IMR-90 (cell line): ENCODE data around the gene ABO. TPM values are rescaled to one million over a fixed set of nuclear protein-coding genes. Genes with fewer than 3 reads are reported as not detected.
"Not testable (repeated sequence)": the region's sequence is repeated elsewhere in the genome, so short reads cannot be mapped to it uniquely, and the experiment has no call there.

ENCODE experiments used
- ATAC-seq: fragments of 200-7000 bp; cut with Tn5 transposase; 2 replicates; pipeline ENCODE4 v1.9.1; 2020; ENCODE audit warnings: low read depth, mild to moderate bottlenecking, moderate library complexity
- BruUV-seq: library from RNA; stranded (reverse); fragments of 400-500 nt; replicated peaks from 2 replicates; lab custom pipeline; 2021; lab: Mats Ljungman, UMichigan
- CTCF ChIA-PET: fragments of 300-600 bp; formaldehyde crosslinking; extraction: SDS; loops from one replicate; lab custom pipeline; 2021; ENCODE audit warnings: antibody characterized with exemption; lab: Yijun Ruan, JAX
- POLR2A ChIA-PET: fragments of 300-600 bp; sonication (Branson Sonifier 250); formaldehyde crosslinking; loops from one replicate; lab custom pipeline; 2022; ENCODE audit warnings: antibody characterized with exemption; ENCODE audit not compliant: unreplicated experiment; lab: Charles Lee
- DNase-seq: peaks from one replicate; pipeline ENCODE4 v3.0.0; 2013
- H2AFZ ChIP-seq: replicated peaks from 2 replicates; pipeline ENCODE3; 2013; ENCODE audit warnings: low read length, mild to moderate bottlenecking; ENCODE audit not compliant: poor library complexity
- H2AK5ac ChIP-seq: 2 replicates; pipeline ENCODE4 v1.6.1; 2013; ENCODE audit warnings: low read depth, low read length, inconsistent platforms
- H2AK9ac ChIP-seq: replicated peaks from 2 replicates; pipeline ENCODE3; 2013; ENCODE audit warnings: mild to moderate bottlenecking, low read depth, low read length, moderate library complexity; ENCODE audit not compliant: poor library complexity
- H2BK120ac ChIP-seq: 2 replicates; pipeline ENCODE4 v1.6.1; 2013; ENCODE audit warnings: low read depth, low read length, inconsistent platforms
- H2BK15ac ChIP-seq: 3 replicates; pipeline ENCODE4 v1.6.1; 2013; ENCODE audit warnings: low read depth, low read length, inconsistent platforms
- H2BK20ac ChIP-seq: 2 replicates; pipeline ENCODE4 v1.6.1; 2013; ENCODE audit warnings: low read depth, mild to moderate bottlenecking, inconsistent platforms, low read length, moderate library complexity
- H2BK5ac ChIP-seq: 2 replicates; pipeline ENCODE4 v1.6.1; 2013; ENCODE audit warnings: mild to moderate bottlenecking, low read depth, low read length, inconsistent platforms; ENCODE audit not compliant: poor library complexity, severe bottlenecking
- H3K14ac ChIP-seq: replicated peaks from 2 replicates; pipeline ENCODE4 v1.6.1; 2013; ENCODE audit warnings: low read depth, low read length, inconsistent platforms
- H3K18ac ChIP-seq: 2 replicates; pipeline ENCODE4 v1.6.1; 2013; ENCODE audit warnings: low read depth, low read length, control low read depth
- H3K23ac ChIP-seq: 2 replicates; pipeline ENCODE4 v1.6.1; 2013; ENCODE audit warnings: low read depth, low read length, inconsistent platforms
- H3K27ac ChIP-seq: 2 replicates; pipeline ENCODE4 v1.5.1; 2013; ENCODE audit warnings: mild to moderate bottlenecking, control low read depth, low read length; ENCODE audit not compliant: insufficient read depth
- H3K27me3 ChIP-seq: 2 replicates; pipeline ENCODE4 v1.6.1; 2013; ENCODE audit warnings: low read length; ENCODE audit not compliant: control insufficient read depth, insufficient read depth
- H3K36me3 ChIP-seq: 2 replicates; pipeline ENCODE4 v1.6.1; 2013; ENCODE audit warnings: low read length, mixed read lengths; ENCODE audit not compliant: control insufficient read depth, insufficient read depth
- H3K4ac ChIP-seq: 2 replicates; pipeline ENCODE4 v1.6.1; 2013; ENCODE audit warnings: low read depth, low read length, inconsistent platforms
- H3K4me1 ChIP-seq: 2 replicates; pipeline ENCODE4 v1.6.1; 2013; ENCODE audit warnings: low read length, mixed read lengths; ENCODE audit not compliant: control insufficient read depth, insufficient read depth
- H3K4me2 ChIP-seq: 2 replicates; pipeline ENCODE4 v1.6.1; 2013; ENCODE audit warnings: low read depth, mild to moderate bottlenecking, control low read depth, low read length, moderate library complexity
- H3K4me3 ChIP-seq: 2 replicates; pipeline ENCODE4 v1.5.1; 2013; ENCODE audit warnings: low read depth, mild to moderate bottlenecking, control low read depth, low read length, moderate library complexity; ENCODE audit not compliant: insufficient read depth
- H3K56ac ChIP-seq: 2 replicates; pipeline ENCODE4 v1.6.1; 2013; ENCODE audit warnings: low read length, inconsistent platforms; ENCODE audit not compliant: insufficient read depth; ENCODE audit errors: extremely low read depth
- H3K79me1 ChIP-seq, 2 experiments: 2 replicates each; pipeline ENCODE4 v1.6.1; 2013; ENCODE audit warnings: low read length in 2 of 2, inconsistent platforms in 1 of 2, low read depth in 1 of 2
- H3K9ac ChIP-seq: 2 replicates; pipeline ENCODE4 v1.6.1; 2013; ENCODE audit warnings: low read depth, low read length, control low read depth
- H3K9me1 ChIP-seq: 2 replicates; pipeline ENCODE4 v1.6.1; 2013; ENCODE audit warnings: low read length, inconsistent platforms; ENCODE audit not compliant: insufficient read depth
- H3K9me3 ChIP-seq: 2 replicates; pipeline ENCODE4 v1.6.1; 2013; ENCODE audit warnings: low read length; ENCODE audit not compliant: control insufficient read depth, insufficient read depth
- H4K20me1 ChIP-seq: 2 replicates; pipeline ENCODE4 v1.6.1; 2013; ENCODE audit warnings: low read length, inconsistent platforms; ENCODE audit not compliant: insufficient read depth
- H4K5ac ChIP-seq: 2 replicates; pipeline ENCODE4 v1.6.1; 2013; ENCODE audit warnings: mild to moderate bottlenecking, low read depth, low read length, control low read depth
- H4K8ac ChIP-seq, 2 experiments: 2 replicates each; pipeline ENCODE4 v1.6.1; 2013; ENCODE audit warnings: low read depth in 2 of 2, low read length in 2 of 2, control low read depth in 1 of 2, inconsistent platforms in 1 of 2
- H4K91ac ChIP-seq: 2 replicates; pipeline ENCODE4 v1.6.1; 2013; ENCODE audit warnings: low read depth, low read length, inconsistent platforms; ENCODE audit not compliant: insufficient read depth
- WGBS, 2 experiments: methylation state at CpG; one replicate each; pipeline versions ENCODE4 v1.1.5 to v1.1.7; 2013; ENCODE audit warnings: missing lambda C conversion rate in 2 of 2; ENCODE audit not compliant: insufficient read length in 1 of 2; ENCODE audit errors: extremely low coverage in 2 of 2; 5-methylcytosine and 5-hydroxymethylcytosine counted together
- dilution Hi-C: fragments of 300-500 bp; cut with HindIII; formaldehyde crosslinking; loops from one replicate; pipeline ENCODE4 v1.14.3; 2018; ENCODE audit warnings: low sequenced_read_pairs; ENCODE audit not compliant: unreplicated experiment
- in situ Hi-C: fragments of 300-500 bp; cut with MboI; formaldehyde crosslinking; loops from 3 replicates; pipeline ENCODE4 v1.14.3; 2019; ENCODE audit warnings: low sequenced_read_pairs, inconsistent platforms, mixed read lengths
- intact Hi-C: fragments of 100-400 bp; cut with micrococcal nuclease; formaldehyde crosslinking; loops from 2 replicates; pipeline ENCODE4 v1.10.0; 2022
- polyA plus RNA-seq, 3 experiments: library from polyadenylated mRNA; depleted of rRNA; stranded (reverse); fragments of >200 nt; gene quantifications; 2 replicates each; pipeline ENCODE4 v1.2.3, GENCODE V29; 2012; ENCODE audit warnings: low replicate concordance in 1 of 3
- total RNA-seq: library from RNA; depleted of rRNA; stranded (reverse); fragments of >200 nt; gene quantifications from 2 replicates; pipeline ENCODE4 v1.2.3, GENCODE V29; 2012

The ABO gene
- total and polyA plus RNA-seq, 2 of the 4 experiments (the other 2 are of a cell fraction): not detected

DNA sequence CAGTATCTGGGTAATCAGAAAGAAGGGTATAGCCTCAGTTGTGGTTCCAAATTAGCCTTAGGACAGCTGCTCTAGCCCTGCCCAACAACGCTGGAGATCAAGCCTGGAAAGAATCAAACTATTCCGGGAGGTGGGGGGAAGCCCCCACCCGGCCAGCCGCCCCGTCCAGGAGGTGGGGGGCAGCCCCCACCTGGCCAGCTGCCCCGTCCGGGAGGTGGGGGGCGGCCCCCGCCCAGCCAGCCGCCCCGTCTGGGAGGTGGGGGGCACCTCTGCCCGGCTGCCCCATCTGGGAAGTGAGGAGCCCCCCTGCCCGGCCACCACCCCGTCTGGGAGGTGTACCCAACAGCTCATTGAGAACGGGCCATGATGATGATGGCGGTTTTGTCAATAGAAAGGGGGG lies 25.0 kb upstream of the ABO start:
- H2BK15ac ChIP-seq, H3K4me1 ChIP-seq, CTCF ChIA-PET, H3K18ac ChIP-seq, H3K9me1 ChIP-seq, H4K8ac ChIP-seq, H3K9me3 ChIP-seq, in situ Hi-C loops, H3K9ac ChIP-seq, H3K4ac ChIP-seq, H2AK9ac ChIP-seq, BruUV-seq, H4K5ac ChIP-seq, H3K23ac ChIP-seq, ATAC-seq, H2BK5ac ChIP-seq, DNase-seq, intact Hi-C loops, H3K36me3 ChIP-seq, H2BK20ac ChIP-seq, H3K4me2 ChIP-seq, H4K20me1 ChIP-seq, H3K4me3 ChIP-seq, H3K56ac ChIP-seq, H4K91ac ChIP-seq, H3K27ac ChIP-seq, POLR2A ChIA-PET, H3K79me1 ChIP-seq, H2AFZ ChIP-seq, H3K14ac ChIP-seq, H2BK120ac ChIP-seq, dilution Hi-C loops, H2AK5ac ChIP-seq: not testable (repeated sequence)
- WGBS, 2 experiments: no CpG with 5 or more reads among the region's 16 CpGs
- H3K27me3 ChIP-seq: peaks cover 20% of the 10 kb centered on the region
